LHCN-M2 (cell line): ENCODE measurements around the gene TRAF3. TPM values are rescaled to one million over a fixed set of nuclear protein-coding genes. Genes with fewer than 3 reads are reported as not detected.
A peak's percentile ranks its signal among the peaks of the same experiment; 100 is the strongest.
"Not testable (repeated sequence)": the region's sequence is repeated elsewhere in the genome, so short reads cannot be mapped to it uniquely, and the experiment has no call there.

ENCODE experiments used
- DNase-seq: peaks from one replicate; pipeline ENCODE4 v3.0.0-alpha.2; 2012; ENCODE audit warnings: low read depth
- total RNA-seq: library from RNA; depleted of rRNA; stranded (reverse); fragments of >200 nt; gene quantifications from 2 replicates; pipeline ENCODE4 v1.2.3, GENCODE V29; 2014

The TRAF3 gene
- total RNA-seq, 1 experiment from 2014 or later, result 17.0 TPM

DNA sequence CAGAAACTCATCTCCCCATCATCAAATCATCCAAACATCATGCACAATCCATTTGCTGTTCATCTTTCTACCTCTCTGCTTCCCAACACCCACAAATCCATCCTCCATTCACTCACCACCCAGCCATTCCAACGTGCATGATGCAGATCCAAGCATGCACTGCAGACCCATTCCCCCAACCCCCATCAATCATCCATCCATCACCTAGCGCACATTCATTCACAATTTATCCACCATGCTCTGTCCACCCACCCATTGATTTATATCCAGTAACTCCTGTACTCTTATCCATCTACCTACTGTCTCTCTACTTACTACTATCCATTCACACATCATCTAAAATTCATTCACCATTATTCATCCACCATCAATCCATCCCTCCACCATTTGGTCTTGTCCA lies 141.2 kb downstream of the TRAF3 start:
- no peak for DNase-seq

DNA sequence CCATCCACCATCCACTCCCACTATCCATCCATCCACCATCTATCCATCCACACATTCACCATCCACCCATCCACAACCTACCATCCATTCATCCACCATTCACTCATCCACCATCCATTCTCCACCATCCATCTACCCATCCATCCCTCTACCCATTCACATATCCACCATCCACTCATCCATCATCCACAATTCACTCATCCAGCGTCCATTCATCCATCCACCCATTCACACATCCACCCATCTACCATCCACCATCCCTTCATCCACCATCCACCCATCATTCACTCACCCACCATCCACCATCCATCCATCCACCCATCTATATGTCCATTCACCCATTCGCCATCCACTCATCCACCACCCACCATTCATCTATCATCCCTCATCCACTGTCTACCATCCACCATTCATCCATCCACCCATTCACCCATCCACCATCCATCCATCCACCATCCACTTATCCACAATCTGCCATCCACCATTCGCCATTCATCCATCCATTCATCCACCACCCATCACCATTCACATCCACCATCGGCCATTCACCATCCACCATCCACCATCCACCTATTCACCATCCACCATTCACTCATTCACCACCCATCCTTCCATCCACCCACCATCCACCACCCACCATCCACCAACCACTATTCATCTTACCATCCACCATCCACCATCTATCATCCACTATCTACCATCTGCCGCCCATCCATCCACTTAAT lies 143.2 kb downstream of the TRAF3 start:
- DNase-seq, result no peak

DNA sequence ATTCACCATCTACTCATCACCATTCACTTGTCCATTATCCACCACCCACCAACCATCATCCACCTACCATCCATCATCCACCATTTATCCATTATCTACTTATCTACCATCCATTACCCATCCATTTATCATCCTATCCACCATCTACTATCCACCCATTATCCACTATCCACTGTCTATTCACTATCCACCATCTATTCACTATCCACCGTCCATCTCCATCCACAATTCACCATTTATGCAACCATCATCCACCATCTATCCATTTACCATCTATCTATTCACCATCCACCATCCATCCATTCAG lies 143.7 kb downstream of the TRAF3 start:
- no peak for DNase-seq

DNA sequence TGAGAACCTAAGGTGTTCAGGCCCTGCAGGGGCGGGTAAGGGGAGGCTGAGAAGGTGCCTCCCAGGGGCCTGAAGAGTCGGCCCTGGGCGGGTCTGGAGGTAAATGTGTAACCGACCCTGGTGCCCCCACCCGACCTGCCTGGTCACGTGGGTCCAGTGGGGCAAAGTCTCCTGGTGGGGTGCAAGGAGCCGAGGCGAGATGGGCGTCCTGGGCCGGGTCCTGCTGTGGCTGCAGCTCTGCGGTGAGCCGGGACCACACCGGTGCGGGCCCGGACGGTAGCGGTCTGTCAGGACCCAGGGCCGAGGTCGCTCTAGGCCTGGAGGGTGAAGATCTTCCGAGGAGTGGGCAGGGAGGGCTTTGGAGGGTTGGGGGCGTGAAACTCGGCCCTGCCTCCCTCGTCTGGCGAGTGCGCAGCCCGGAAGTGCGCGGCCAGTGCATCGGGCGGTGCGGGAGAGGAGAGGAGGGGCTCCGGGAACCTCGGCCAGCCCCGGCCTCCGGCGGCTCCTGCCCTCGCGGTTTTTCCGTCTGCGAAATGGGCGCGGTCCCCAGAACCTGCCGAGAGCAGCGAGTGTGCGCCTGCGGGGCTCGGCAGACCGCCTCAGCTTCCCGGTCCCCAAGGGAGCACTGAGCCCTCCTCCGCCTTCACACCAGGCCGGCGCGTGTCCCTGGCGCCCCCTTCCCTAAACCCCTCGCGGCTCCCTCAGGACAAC lies 145.4 kb downstream of the TRAF3 start, which contains the start of gene AMN:
AMN (plus strand) TSS at position 174 of the 711 bp plus-strand sequence; CDS start at position 200, 26 bp downstream.
- DNase-seq, result no peak

DNA sequence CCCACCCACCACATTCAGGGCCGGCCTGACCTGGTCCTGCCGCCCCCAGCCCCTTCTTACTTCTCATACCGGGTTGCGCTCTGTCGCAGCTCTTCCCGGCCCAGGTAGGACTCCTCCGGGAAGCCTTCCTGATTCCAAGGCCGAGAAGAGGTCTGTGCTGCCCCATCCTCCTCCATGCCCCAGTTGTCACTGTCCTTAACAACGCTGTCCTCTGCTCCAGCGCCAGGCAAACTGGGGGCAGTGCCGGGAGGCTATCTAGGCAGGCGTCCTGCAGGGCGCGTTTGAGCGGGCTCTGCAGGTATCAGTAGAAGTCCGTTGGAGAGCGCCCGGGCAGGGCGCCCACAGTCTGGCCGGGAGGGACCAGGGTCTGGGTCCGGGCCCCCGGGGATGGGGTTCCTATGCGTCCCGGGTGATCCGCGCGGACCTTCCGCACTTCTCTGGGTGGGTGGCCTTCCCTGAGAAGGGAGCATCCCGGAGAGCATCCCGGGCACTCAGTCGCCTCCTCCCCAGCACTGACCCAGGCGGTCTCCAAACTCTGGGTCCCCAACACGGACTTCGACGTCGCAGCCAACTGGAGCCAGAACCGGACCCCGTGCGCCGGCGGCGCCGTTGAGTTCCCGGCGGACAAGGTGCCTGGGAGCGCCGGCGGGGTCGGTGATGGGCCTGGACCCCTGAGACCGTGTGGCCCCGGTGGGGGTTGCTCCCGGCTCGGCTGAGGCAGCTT lies 146.1 kb downstream of the TRAF3 start:
- no peak for DNase-seq

DNA sequence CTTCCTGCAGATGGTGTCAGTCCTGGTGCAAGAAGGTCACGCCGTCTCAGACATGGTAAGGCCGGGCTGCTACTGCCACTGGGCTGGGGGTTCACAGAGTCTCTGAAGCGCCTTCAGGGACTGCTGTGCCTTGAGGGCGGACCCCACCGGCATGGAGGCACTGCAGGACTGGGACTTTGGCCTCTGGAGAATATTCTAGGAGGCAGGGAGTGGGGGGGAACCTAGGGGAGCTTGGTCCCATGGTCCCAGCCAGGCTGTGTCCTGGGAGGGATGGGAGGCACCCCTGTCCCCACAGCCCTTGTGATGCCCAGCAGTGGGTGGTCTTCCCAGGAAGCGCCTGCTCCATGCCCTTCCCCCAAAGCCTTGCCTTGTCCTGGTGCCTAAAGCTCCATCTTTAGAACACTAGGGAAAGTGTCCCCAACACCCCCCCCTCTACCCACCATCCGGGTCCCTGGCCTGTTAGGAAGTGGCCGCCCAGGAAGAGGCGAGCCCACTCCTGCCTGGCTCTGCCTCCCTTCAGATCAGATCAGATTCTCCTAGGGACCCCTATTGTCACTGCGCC lies 146.8 kb downstream of the TRAF3 start:
- DNase-seq, result no peak

DNA sequence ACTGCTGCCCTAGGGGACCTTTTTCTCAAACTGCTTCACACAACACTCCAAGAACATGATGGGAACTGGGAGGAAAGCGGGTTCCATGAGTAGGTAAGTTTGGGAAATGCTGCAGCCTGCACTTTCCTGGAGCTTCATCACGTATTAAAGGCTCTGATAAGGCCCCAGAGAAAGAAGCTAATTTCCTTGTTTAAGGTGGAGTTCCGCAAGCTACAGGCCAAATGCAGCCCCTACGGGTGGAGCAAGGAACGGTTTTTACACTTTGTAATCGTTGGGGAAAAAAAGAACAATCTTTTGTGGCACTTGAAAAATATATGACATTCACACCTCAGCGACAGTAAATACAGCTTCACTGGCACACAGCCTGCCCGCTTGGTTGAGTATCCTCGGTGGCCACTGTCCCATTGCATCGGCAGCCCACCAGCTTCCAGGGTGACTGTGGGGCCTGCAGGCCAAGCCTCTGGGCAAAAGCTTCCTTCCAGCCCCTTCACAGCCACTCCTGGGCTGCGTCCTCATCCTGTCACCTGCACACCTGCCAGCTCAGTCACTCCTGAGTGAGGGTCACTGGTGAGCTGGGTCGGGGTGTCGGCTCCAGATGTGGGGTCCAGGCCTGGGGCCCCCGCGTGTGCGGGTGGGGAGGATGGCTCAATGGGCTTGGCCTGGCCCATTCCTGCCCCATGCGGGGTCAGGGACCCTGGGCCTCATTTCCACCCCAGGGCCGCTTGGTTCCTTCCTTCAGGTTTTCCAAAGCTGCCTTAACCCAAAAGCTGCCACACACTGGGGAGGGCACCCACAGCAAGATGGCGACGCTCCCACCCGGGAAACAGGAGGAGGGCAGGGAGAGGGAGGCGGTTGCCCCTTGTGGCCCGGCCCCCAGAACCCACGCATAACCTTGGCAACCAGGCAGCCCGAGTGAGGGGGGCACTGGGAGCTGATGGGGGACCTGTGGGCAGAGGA lies 147.7 kb downstream of the TRAF3 start:
- no peak for DNase-seq

DNA sequence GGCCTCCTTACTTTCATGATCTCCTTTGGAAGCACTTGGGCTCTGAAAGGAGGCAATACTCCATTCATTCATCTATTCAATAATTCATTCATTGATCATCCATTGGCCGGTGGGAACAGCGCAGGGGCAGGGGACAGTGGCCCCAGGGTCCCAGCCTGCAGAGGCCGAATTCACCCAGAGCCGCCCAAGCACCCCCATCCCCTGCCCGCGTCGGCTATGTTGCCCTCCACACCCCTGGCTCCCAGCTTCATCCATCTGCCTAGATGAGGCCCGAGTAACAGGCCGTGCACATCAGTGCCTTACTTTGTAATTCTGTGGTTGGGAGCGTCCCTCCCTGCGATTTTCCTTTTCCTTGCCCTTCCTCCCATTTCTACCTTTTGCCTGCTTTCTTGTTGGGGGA lies 148.4 kb downstream of the TRAF3 start:
- DNase-seq, result no peak

DNA sequence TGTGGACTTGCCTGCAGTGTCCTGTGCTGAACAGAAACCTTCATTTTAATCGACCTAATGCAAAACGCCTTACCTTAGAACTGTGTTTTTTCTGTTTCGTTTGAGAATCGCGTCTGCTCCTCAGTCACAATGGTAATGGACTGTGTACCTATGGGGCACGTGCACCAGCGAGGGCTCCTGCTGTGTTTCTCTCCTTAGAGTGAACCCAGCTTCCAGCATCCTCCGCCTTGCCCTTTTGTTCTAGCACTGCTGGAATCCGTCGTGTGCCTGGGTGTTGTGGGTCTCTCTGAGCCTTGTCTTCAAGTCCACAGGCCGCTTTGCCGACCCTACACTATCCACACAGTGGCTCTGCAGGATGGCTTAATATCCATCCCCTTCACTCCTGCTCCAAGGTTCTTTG lies 148.9 kb downstream of the TRAF3 start:
- DNase-seq, result no peak

DNA sequence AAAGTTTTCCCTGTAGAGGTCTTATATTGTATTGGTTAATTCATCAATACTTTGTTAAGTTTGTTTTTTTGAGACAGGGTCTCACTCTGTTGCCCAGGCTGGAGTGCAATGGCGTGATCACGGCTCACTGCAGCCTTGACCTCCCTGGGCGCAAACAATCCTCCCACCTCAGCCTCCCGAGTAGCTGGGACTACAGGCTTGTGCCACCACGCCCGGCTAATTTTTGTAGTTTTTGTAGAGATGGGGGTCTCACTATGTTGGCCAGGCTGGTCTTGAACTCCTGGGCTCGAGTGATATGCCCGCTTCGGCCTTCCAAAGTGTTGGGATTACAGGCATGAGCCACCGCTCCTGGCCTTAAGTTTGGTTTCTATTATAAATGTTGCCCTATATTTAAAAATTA lies 149.6 kb downstream of the TRAF3 start:
- DNase-seq, result not testable (repeated sequence)

DNA sequence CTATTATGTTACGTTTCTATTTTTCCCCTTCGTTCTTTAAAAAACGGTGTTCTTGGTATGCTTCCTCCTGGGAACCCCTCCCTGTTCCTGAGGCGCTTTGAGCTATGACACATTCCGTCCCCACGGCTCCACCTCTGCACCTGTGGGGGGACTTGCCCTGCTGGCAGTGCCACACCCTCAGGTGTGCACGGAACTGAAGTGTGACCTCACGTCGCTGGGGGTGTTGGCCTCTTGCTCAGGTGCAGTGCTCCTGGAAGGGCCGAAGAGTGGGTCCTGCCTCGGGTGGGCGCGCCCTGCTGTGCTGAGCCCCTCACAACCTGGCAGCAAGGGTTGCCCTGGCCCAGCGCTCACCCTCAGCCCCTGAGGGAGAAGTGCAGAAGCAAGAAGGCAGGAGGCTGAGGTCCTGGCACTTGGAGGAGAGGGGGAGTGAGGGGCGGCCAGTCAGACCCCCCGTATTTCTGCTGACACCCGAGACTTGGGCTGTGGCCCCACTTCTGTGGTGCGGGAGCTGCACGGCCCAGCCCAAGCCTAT lies 150.2 kb downstream of the TRAF3 start:
- DNase-seq, result no peak

DNA sequence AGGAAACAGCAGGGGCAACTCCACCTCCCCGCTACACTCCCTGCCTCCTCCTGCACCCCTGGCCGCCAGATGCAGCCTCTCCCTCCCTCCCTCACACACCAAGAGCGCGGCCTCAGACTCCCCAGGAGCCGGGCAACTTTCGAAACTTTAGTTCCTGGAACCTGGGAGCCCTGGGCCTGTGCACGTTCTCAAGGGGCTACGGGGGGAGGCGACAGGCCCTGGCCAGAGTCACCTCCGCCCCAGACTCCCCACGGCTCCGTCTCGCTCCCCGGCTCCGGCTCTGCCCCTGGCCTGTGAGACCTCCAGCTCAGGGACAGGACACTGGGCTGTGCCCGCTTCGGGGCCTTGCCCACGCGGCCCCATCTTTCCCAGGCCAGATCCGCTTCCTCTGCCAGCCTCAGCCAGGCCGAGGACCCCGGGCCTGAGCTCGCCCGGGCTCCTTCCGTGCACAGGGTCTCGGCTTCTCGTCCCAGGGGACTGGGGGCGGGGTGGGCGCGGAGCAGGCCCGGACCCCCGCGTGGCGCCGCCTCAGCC lies 150.7 kb downstream of the TRAF3 start:
- no peak for DNase-seq

DNA sequence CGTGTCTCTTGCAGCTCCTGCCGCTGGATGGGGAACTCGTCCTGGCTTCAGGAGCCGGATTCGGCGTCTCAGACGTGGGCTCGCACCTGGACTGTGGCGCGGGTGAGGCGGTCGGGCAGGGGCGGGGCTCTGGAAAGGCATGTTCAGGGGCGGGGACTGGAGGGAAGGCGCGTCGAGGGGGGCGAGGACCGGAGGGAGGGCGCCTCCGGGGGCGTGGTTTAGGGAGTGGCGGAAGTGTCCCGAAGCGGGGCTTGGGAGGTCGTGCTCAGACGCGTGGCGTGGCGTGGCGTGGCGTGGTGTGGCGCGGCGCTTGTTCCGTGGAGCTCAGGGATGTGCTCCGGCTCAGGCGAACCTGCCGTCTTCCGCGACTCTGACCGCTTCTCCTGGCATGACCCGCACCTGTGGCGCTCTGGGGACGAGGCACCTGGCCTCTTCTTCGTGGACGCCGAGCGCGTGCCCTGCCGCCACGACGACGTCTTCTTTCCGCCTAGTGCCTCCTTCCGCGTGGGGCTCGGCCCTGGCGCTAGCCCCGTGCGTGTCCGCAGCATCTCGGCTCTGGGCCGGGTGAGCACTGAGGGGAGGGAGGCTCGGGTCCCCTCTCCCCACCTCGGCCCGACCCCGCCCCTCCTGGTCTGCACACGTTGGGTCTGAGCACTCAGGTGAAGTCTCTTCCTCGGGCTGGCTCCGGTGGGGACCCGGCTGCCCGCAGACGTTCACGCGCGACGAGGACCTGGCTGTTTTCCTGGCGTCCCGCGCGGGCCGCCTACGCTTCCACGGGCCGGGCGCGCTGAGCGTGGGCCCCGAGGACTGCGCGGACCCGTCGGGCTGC lies 151.4 kb downstream of the TRAF3 start:
- DNase-seq, result no peak

DNA sequence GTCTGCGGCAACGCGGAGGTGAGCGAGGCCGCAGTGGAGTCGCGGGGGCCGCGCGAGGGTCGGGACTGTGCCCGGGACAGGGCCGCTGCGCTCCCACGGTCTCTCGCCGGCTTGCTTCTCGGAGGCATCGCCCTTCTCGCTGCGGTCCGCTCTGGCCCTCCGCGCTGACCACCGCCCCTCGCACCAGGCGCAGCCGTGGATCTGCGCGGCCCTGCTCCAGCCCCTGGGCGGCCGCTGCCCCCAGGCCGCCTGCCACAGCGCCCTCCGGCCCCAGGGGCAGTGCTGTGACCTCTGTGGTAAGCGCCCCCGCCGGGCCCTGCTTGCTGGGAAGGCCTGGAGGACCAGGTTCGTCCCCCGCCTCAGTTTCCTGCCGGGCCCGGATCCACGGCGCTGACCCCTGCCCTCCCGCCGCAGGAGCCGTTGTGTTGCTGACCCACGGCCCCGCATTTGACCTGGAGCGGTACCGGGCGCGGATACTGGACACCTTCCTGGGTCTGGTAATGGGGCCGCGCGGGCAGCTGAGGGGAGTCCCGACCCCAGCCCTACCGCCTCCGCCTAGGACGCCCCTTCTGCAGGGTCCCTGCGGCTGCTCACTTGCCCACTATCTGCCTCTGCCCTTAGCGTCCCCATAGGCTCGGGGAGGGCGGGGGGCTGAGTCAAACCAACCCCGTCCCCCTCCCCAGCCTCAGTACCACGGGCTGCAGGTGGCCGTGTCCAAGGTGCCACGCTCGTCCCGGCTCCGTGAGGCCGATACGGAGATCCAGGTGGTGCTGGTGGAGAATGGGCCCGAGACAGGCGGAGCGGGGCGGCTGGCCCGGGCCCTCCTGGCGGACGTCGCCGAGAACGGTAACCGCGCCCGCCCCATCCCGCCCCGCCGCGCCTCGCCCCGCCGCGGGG lies 152.2 kb downstream of the TRAF3 start:
- DNase-seq, result no peak

DNA sequence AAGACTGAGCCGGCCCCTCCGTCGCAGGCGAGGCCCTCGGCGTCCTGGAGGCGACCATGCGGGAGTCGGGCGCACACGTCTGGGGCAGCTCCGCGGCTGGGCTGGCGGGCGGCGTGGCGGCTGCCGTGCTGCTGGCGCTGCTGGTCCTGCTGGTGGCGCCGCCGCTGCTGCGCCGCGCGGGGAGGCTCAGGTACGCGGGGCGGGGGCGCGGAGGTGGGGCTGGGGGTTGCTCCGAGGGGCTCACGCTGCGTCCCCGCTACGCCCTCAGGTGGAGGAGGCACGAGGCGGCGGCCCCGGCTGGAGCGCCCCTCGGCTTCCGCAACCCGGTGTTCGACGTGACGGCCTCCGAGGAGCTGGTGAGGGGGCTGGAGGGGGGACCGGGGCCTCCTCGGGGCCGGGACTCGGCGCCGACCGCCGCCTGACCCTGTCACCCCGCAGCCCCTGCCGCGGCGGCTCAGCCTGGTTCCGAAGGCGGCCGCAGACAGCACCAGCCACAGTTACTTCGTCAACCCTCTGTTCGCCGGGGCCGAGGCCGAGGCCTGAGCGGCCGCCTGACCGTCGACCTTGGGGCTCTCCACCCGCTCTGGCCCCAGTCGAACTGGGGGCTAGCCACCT lies 153.0 kb downstream of the TRAF3 start:
- DNase-seq, result no peak

DNA sequence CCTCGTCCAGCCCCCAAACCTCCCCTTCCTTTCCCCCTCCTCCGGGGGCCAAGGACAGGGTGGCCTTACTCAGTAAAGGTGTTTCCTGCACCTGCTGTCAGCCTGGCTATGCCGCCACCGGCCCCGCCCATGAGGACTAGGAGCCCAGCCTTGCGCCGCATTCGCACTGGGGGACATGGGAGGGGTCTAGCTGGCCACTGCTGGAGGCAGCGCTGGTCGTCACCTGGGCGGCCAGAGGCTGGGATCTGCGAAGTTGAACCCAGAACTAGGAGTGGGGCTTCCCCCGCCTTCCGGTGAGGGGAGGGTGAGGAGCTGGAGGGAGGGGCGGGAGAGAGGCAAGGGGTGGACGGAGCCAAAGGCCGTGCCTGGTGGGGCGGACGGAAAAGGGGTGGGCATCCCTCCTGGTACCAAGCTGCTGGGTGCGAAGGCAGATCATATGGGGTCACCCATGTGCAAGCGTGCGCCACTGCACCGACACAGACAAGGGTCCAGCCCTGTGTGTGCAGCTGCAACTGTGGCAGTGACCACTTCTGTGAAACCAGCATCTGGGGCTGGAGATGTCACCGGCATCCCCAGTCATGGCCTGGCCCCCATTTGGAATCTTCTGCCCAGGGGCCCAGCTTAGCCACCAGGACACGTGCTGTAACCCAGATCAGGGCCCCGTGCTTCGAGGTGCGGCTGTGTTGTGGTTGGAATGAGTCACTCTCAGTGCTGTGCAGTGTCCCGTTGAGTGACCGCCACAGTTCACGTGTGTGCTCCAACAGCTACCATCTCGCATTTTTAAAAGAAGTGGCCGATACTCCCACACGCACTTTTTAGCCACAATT lies 153.7 kb downstream of the TRAF3 start:
- peak; percentile 77 for DNase-seq

DNA sequence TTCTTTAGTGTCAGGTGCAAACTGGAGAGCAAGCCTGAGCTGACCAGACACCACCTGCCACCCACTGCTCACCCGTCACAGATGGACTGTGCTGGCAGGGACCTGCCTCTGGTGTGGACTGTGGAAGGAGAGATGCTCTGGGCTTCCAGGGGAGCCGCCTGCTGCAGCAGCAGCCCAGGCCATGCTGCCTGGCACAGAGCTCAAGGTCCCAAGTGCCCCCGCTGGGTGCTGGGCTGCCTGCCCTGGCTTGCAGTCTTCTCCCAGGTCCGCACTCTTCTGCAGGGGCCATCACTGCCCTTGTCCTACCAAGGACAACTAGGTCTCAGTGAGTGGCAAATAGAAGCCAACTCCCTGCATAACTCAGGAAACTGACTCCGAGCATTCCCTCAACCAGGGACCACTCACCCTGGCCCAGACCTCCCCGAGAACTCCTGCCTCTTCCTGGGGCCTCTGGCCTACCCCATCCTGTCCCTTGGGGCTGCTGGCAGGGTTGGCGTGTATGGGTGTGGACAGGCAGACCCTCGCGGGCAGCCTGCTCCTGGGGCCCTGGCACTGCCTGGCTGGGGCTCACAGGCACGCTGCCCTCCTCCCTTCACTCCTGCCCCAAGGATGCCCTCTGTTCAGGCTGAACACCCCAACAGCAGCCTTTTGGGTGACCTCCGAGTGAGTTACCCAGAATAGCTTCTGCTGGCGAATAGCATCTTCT lies 154.5 kb downstream of the TRAF3 start:
- no peak for DNase-seq
